Measurements from ENCODE around the gene PRDM4.

- TF ChIP-seq MEF2A (IDR thresholded peaks at IDR 0.05; ENCODE audit: borderline replicate concordance, low read depth): no peak
- no peak for TF ChIP-seq EP300 (IDR thresholded peaks at IDR 0.05; ENCODE audit: borderline replicate concordance in 1 of 2, low read depth in 1 of 2, low read length in 1 of 2)
- TF ChIP-seq CTCF (IDR thresholded peaks at IDR 0.05): no peak
Measured at GRCh38 chr12:107807471-107808150, 46.7 kb upstream of the PRDM4 start.
